Liver (tissue), 9 donors: ENCODE results near the gene UACA. TPM values are rescaled to one million over a fixed set of nuclear protein-coding genes. Genes with fewer than 3 reads are reported as not detected.

Source experiments
- DNase-seq: peaks from one replicate; pipeline ENCODE4 v3.0.0-alpha.2; 2017; ENCODE audit warnings: low spot score
- H3K27ac ChIP-seq, 2 donors: one replicate each; pipeline ENCODE4 v1.7.0; 2013; ENCODE audit warnings: inconsistent platforms in 2 of 2, low read length in 2 of 2, control low read depth in 1 of 2, low read depth in 1 of 2, mild to moderate bottlenecking in 1 of 2
- H3K27me3 ChIP-seq, 4 donors: one replicate each; pipeline versions ENCODE4 v1.6.1 to v1.7.0; 2013; ENCODE audit warnings: low read length in 3 of 4, inconsistent platforms in 1 of 4, mild to moderate bottlenecking in 1 of 4, moderate library complexity in 1 of 4; ENCODE audit not compliant: control insufficient read depth in 4 of 4, insufficient read depth in 4 of 4
- H3K36me3 ChIP-seq, 4 donors: one replicate each; pipeline versions ENCODE4 v1.6.1 to v1.7.0; 2013; ENCODE audit warnings: low read length in 3 of 4, mild to moderate bottlenecking in 3 of 4, low read depth in 1 of 4, moderate library complexity in 1 of 4; ENCODE audit not compliant: control insufficient read depth in 4 of 4, insufficient read depth in 3 of 4
- H3K4me1 ChIP-seq, 4 donors: one replicate each; pipeline versions ENCODE4 v1.6.1 to v1.7.0; 2013; ENCODE audit warnings: low read length in 3 of 4, mild to moderate bottlenecking in 3 of 4, moderate library complexity in 1 of 4; ENCODE audit not compliant: control insufficient read depth in 4 of 4, insufficient read depth in 4 of 4
- H3K4me3 ChIP-seq, 3 donors: one replicate each; pipeline versions ENCODE4 v1.6.1 to v1.7.0; 2013; ENCODE audit warnings: low read length in 3 of 3, control low read depth in 1 of 3, low read depth in 1 of 3, mild to moderate bottlenecking in 1 of 3
- H3K9ac ChIP-seq, 2 donors: one replicate each; pipeline ENCODE4 v1.7.0; 2013; ENCODE audit warnings: low read length in 2 of 2, mild to moderate bottlenecking in 2 of 2, moderate library complexity in 2 of 2, control low read depth in 1 of 2, low read depth in 1 of 2
- H3K9me3 ChIP-seq, 4 donors: one replicate each; pipeline versions ENCODE4 v1.6.1 to v1.7.0; 2013; ENCODE audit warnings: low read length in 3 of 4; ENCODE audit not compliant: control insufficient read depth in 4 of 4
- EGR1 ChIP-seq, 2 donors: IDR thresholded peaks; 2 replicates each; pipeline ENCODE4 v1.6.1; 2016 to 2018; ENCODE audit warnings: antibody characterized with exemption in 2 of 2, low read depth in 2 of 2
- FOXA1 ChIP-seq: IDR thresholded peaks from 2 replicates; pipeline ENCODE4 v1.6.1; 2016; ENCODE audit warnings: antibody characterized with exemption
- FOXA2 ChIP-seq: IDR thresholded peaks from 2 replicates; pipeline ENCODE4 v1.6.1; 2016; ENCODE audit warnings: antibody characterized with exemption
- GABPA ChIP-seq, 2 donors: IDR thresholded peaks in 1 of 2; conservative IDR thresholded peaks in 1 of 2; 2 replicates each; pipeline ENCODE4 v1.6.1; 2016; ENCODE audit warnings: antibody characterized with exemption in 2 of 2, mild to moderate bottlenecking in 1 of 2, moderate library complexity in 1 of 2
- HNF4A ChIP-seq, 2 donors: conservative IDR thresholded peaks; 2 replicates each; pipeline ENCODE4 v1.6.1; 2016; ENCODE audit warnings: antibody characterized with exemption in 2 of 2, mild to moderate bottlenecking in 2 of 2
- HNF4G ChIP-seq: IDR thresholded peaks from 2 replicates; pipeline ENCODE4 v1.6.1; 2016; ENCODE audit warnings: antibody characterized with exemption
- JUND ChIP-seq, 2 donors: IDR thresholded peaks; 2 replicates each; pipeline ENCODE4 v1.6.1; 2016; ENCODE audit warnings: antibody characterized with exemption in 2 of 2
- NR2F2 ChIP-seq: IDR thresholded peaks from 2 replicates; pipeline ENCODE4 v1.6.1; 2016; ENCODE audit warnings: antibody characterized with exemption
- RAD21 ChIP-seq, 2 donors: IDR thresholded peaks; 2 replicates each; pipeline ENCODE4 v1.6.1; 2016; ENCODE audit warnings: antibody characterized with exemption in 2 of 2, mild to moderate bottlenecking in 2 of 2
- RXRA ChIP-seq, 2 donors: IDR thresholded peaks; 2 replicates each; pipeline ENCODE4 v1.6.1; 2017 to 2018; ENCODE audit warnings: antibody characterized with exemption in 2 of 2, mild to moderate bottlenecking in 1 of 2
- SP1 ChIP-seq: IDR thresholded peaks from 2 replicates; pipeline ENCODE4 v1.6.1; 2018; ENCODE audit warnings: antibody characterized with exemption, mild to moderate bottlenecking
- TAF1 ChIP-seq: conservative IDR thresholded peaks from 2 replicates; pipeline ENCODE4 v1.6.1; 2016; ENCODE audit warnings: antibody characterized with exemption, mild to moderate bottlenecking
- YY1 ChIP-seq: IDR thresholded peaks from 2 replicates; pipeline ENCODE4 v1.6.1; 2016; ENCODE audit warnings: antibody characterized with exemption, mild to moderate bottlenecking
- WGBS: extraction: QIAGEN DNeasy Blood & Tissue Kit; methylation state at CpG from one replicate; pipeline ENCODE4 v1.1.7; 2013; 5-methylcytosine and 5-hydroxymethylcytosine counted together
- polyA plus RNA-seq, 2 donors: library from polyadenylated mRNA; stranded (reverse) in 1 of 2; unstranded in 1 of 2; fragments of 200-250 nt in 1 of 2; fragments of >200 nt in 1 of 2; fragmentation: Nextera tagmentation in 1 of 2; extraction: Ambion mirVana in 1 of 2; gene quantifications; one replicate each; pipeline versions ENCODE4 v1.2.1 to v1.2.3, GENCODE V29; 2013 to 2015
- total RNA-seq, 2 donors: library from RNA; depleted of rRNA; stranded (reverse); fragments of >200 nt; gene quantifications; one replicate each; pipeline ENCODE4 v1.2.3, GENCODE V29; 2014
- TF ChIP-seq, protein P1 (sequence below): fragments of 150-350 bp; IDR thresholded peaks from 2 replicates; pipeline ENCODE4 v1.5.1; 2017; ENCODE audit warnings: improper control_type of control experiment, low read depth, low read length; ENCODE audit not compliant: missing input control
- TF ChIP-seq, protein P2 (sequence below): IDR thresholded peaks from 2 replicates; pipeline ENCODE4 v1.6.1; 2016; ENCODE audit warnings: antibody characterized with exemption, mild to moderate bottlenecking
- TF ChIP-seq, protein P3 (sequence below): IDR thresholded peaks from 2 replicates; pipeline ENCODE4 v1.6.1; 2016; ENCODE audit warnings: antibody characterized with exemption
- TF ChIP-seq, protein P4 (sequence below): IDR thresholded peaks from 2 replicates; pipeline ENCODE4 v1.6.1; 2016; ENCODE audit warnings: antibody characterized with exemption
- TF ChIP-seq, protein P5 (sequence below): IDR thresholded peaks from 2 replicates; pipeline ENCODE4 v1.6.1; 2016; ENCODE audit warnings: antibody characterized with exemption
- donor health status: healthy.
- donor health status: healthy.
- donor health status: healthy.
- donor health status: healthy.
- donor health status: healthy.

Gene UACA
- total and polyA plus RNA-seq, 4 donors = 3.9 to 16.0 (median 10.0) TPM

DNA sequence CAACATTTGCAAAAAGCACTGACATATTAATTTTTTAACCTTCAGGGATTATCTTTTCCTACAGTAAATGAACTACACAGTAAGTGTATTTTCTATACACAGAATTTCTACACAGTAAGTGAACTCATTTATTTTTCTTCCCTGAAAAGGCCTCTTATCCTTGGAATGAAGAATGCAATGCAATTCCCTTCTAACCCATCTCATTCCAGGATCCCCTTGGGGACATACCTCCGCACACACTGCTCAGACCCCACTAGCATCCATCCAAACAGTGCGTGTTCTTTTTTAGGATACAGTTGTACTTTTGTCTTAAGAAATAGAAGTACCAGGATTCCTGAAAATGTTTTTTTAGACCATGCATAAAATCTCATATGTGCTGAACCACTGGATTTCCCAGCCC, 152.8 kb downstream of the UACA start:
- Histone ChIP-seq H3K4me3 (no peak overlapping the region), H3K27ac (no peak overlapping the region), H3K27me3 (no peaks in the 10 kb centered on the region), H3K9me3 (no peaks in the 10 kb centered on the region), H3K9ac (no peak overlapping the region), H3K36me3 (no peaks in the 10 kb centered on the region), H3K4me1 (peaks cover 0 to 7% (median 0%) of the 10 kb centered on the region in 4 donors)
- 96% methylated on average over 2 of the region's 2 CpGs for WGBS
- TF ChIP-seq YY1 = no peak
- TF ChIP-seq, protein P1, sequence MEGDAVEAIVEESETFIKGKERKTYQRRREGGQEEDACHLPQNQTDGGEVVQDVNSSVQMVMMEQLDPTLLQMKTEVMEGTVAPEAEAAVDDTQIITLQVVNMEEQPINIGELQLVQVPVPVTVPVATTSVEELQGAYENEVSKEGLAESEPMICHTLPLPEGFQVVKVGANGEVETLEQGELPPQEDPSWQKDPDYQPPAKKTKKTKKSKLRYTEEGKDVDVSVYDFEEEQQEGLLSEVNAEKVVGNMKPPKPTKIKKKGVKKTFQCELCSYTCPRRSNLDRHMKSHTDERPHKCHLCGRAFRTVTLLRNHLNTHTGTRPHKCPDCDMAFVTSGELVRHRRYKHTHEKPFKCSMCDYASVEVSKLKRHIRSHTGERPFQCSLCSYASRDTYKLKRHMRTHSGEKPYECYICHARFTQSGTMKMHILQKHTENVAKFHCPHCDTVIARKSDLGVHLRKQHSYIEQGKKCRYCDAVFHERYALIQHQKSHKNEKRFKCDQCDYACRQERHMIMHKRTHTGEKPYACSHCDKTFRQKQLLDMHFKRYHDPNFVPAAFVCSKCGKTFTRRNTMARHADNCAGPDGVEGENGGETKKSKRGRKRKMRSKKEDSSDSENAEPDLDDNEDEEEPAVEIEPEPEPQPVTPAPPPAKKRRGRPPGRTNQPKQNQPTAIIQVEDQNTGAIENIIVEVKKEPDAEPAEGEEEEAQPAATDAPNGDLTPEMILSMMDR = no peak
- TF ChIP-seq, protein P2, sequence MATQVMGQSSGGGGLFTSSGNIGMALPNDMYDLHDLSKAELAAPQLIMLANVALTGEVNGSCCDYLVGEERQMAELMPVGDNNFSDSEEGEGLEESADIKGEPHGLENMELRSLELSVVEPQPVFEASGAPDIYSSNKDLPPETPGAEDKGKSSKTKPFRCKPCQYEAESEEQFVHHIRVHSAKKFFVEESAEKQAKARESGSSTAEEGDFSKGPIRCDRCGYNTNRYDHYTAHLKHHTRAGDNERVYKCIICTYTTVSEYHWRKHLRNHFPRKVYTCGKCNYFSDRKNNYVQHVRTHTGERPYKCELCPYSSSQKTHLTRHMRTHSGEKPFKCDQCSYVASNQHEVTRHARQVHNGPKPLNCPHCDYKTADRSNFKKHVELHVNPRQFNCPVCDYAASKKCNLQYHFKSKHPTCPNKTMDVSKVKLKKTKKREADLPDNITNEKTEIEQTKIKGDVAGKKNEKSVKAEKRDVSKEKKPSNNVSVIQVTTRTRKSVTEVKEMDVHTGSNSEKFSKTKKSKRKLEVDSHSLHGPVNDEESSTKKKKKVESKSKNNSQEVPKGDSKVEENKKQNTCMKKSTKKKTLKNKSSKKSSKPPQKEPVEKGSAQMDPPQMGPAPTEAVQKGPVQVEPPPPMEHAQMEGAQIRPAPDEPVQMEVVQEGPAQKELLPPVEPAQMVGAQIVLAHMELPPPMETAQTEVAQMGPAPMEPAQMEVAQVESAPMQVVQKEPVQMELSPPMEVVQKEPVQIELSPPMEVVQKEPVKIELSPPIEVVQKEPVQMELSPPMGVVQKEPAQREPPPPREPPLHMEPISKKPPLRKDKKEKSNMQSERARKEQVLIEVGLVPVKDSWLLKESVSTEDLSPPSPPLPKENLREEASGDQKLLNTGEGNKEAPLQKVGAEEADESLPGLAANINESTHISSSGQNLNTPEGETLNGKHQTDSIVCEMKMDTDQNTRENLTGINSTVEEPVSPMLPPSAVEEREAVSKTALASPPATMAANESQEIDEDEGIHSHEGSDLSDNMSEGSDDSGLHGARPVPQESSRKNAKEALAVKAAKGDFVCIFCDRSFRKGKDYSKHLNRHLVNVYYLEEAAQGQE = no peak
- no peak for TF ChIP-seq FOXA1
- TF ChIP-seq RAD21 (IDR thresholded peaks at IDR 0.05) = no peak
- TF ChIP-seq SP1 = no peak
- no peak for TF ChIP-seq HNF4A (conservative IDR thresholded peaks at IDR 0.05)
- no peak for TF ChIP-seq EGR1 (IDR thresholded peaks at IDR 0.05; ENCODE audit: low read depth in 2 of 2)
- no peak for TF ChIP-seq FOXA2
- TF ChIP-seq TAF1 = no peak
- no peak for TF ChIP-seq JUND (IDR thresholded peaks at IDR 0.05)
- TF ChIP-seq NR2F2 = no peak
- TF ChIP-seq RXRA (IDR thresholded peaks at IDR 0.05) = no peak
- TF ChIP-seq, protein P3, sequence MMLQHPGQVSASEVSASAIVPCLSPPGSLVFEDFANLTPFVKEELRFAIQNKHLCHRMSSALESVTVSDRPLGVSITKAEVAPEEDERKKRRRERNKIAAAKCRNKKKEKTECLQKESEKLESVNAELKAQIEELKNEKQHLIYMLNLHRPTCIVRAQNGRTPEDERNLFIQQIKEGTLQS = no peak
- TF ChIP-seq, protein P4, sequence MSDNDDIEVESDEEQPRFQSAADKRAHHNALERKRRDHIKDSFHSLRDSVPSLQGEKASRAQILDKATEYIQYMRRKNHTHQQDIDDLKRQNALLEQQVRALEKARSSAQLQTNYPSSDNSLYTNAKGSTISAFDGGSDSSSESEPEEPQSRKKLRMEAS = no peak
- TF ChIP-seq, protein P5, sequence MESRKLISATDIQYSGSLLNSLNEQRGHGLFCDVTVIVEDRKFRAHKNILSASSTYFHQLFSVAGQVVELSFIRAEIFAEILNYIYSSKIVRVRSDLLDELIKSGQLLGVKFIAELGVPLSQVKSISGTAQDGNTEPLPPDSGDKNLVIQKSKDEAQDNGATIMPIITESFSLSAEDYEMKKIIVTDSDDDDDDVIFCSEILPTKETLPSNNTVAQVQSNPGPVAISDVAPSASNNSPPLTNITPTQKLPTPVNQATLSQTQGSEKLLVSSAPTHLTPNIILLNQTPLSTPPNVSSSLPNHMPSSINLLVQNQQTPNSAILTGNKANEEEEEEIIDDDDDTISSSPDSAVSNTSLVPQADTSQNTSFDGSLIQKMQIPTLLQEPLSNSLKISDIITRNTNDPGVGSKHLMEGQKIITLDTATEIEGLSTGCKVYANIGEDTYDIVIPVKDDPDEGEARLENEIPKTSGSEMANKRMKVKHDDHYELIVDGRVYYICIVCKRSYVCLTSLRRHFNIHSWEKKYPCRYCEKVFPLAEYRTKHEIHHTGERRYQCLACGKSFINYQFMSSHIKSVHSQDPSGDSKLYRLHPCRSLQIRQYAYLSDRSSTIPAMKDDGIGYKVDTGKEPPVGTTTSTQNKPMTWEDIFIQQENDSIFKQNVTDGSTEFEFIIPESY = no peak
- TF ChIP-seq GABPA (IDR thresholded peaks at IDR 0.05 in 1 of 2, conservative IDR thresholded peaks at IDR 0.05 in 1 of 2) = no peak
- no peak for TF ChIP-seq HNF4G
- DNase-seq = no peak
